ENCODE results near the gene AQP2.

- TF ChIP-seq, protein P1, sequence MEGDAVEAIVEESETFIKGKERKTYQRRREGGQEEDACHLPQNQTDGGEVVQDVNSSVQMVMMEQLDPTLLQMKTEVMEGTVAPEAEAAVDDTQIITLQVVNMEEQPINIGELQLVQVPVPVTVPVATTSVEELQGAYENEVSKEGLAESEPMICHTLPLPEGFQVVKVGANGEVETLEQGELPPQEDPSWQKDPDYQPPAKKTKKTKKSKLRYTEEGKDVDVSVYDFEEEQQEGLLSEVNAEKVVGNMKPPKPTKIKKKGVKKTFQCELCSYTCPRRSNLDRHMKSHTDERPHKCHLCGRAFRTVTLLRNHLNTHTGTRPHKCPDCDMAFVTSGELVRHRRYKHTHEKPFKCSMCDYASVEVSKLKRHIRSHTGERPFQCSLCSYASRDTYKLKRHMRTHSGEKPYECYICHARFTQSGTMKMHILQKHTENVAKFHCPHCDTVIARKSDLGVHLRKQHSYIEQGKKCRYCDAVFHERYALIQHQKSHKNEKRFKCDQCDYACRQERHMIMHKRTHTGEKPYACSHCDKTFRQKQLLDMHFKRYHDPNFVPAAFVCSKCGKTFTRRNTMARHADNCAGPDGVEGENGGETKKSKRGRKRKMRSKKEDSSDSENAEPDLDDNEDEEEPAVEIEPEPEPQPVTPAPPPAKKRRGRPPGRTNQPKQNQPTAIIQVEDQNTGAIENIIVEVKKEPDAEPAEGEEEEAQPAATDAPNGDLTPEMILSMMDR (IDR thresholded peaks at IDR 0.05), result no peak
- TF ChIP-seq EZH2phosphoT487 (IDR thresholded peaks at IDR 0.05), result no peak
- TF ChIP-seq EZH2 (IDR thresholded peaks at IDR 0.05), result no peak
Measured at GRCh38 chr12:49929581-49929980, 21.0 kb upstream of the AQP2 start.
